Activated naive CD4-positive, alpha-beta T cell (primary cell): ENCODE results near the gene CHCHD6.

Experiments used
- DNase-seq, 4 experiments: peaks; one replicate each; lab custom pipeline; 2025; lab: John Stamatoyannopoulos, UW

CHCHD6 gene

GRCh38 chr3:126826693-126827092 lies 122.7 kb downstream of the CHCHD6 start:
- DNase-seq, result no peak

- no peak for DNase-seq
Measured at GRCh38 chr3:126827121-126827520, 123.1 kb downstream of the CHCHD6 start.

- no peak for DNase-seq
Measured at GRCh38 chr3:126828306-126828705, 124.3 kb downstream of the CHCHD6 start.

- no peak for DNase-seq
Measured at GRCh38 chr3:126832933-126833332, 128.9 kb downstream of the CHCHD6 start.

- DNase-seq, result no peak
Measured at GRCh38 chr3:126834596-126835471, 130.8 kb downstream of the CHCHD6 start.

GRCh38 chr3:126835472-126836219 lies 131.6 kb downstream of the CHCHD6 start:
- no peak for DNase-seq

- no peak for DNase-seq
Measured at GRCh38 chr3:126836220-126836860, 132.3 kb downstream of the CHCHD6 start.

GRCh38 chr3:126837773-126838172 lies 133.7 kb downstream of the CHCHD6 start:
- DNase-seq, result no peak

- DNase-seq, result no peak
Measured at GRCh38 chr3:126845920-126846715, 142.1 kb downstream of the CHCHD6 start.

- DNase-seq, result no peak
Measured at GRCh38 chr3:126847061-126847460, 143.0 kb downstream of the CHCHD6 start.

- no peak for DNase-seq
Measured at GRCh38 chr3:126848991-126849390, 145.0 kb downstream of the CHCHD6 start.

- DNase-seq, result no peak
Measured at GRCh38 chr3:126849768-126850167, 145.7 kb downstream of the CHCHD6 start.

- DNase-seq, result no peak
Measured at GRCh38 chr3:126850370-126851085, 146.5 kb downstream of the CHCHD6 start.

GRCh38 chr3:126851382-126851781 lies 147.3 kb downstream of the CHCHD6 start:
- DNase-seq, result no peak

GRCh38 chr3:126851934-126852333 lies 147.9 kb downstream of the CHCHD6 start:
- DNase-seq, result no peak

- no peak for DNase-seq
Measured at GRCh38 chr3:126852511-126852910, 148.5 kb downstream of the CHCHD6 start.

- DNase-seq, result no peak
Measured at GRCh38 chr3:126854666-126855065, 150.6 kb downstream of the CHCHD6 start.

- DNase-seq, result no peak
Measured at GRCh38 chr3:126855374-126855773, 151.3 kb downstream of the CHCHD6 start.

GRCh38 chr3:126857928-126858327 lies 153.9 kb downstream of the CHCHD6 start:
- no peak for DNase-seq

GRCh38 chr3:126858401-126858800 lies 154.4 kb downstream of the CHCHD6 start:
- no peak for DNase-seq

GRCh38 chr3:126858887-126859286 lies 154.8 kb downstream of the CHCHD6 start:
- no peak for DNase-seq
